ENCODE results near the gene STT3B.

STT3B gene

GRCh38 chr3:31614162-31614921, 81.6 kb downstream of the STT3B start:
- TF ChIP-seq, protein P1, sequence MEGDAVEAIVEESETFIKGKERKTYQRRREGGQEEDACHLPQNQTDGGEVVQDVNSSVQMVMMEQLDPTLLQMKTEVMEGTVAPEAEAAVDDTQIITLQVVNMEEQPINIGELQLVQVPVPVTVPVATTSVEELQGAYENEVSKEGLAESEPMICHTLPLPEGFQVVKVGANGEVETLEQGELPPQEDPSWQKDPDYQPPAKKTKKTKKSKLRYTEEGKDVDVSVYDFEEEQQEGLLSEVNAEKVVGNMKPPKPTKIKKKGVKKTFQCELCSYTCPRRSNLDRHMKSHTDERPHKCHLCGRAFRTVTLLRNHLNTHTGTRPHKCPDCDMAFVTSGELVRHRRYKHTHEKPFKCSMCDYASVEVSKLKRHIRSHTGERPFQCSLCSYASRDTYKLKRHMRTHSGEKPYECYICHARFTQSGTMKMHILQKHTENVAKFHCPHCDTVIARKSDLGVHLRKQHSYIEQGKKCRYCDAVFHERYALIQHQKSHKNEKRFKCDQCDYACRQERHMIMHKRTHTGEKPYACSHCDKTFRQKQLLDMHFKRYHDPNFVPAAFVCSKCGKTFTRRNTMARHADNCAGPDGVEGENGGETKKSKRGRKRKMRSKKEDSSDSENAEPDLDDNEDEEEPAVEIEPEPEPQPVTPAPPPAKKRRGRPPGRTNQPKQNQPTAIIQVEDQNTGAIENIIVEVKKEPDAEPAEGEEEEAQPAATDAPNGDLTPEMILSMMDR (IDR thresholded peaks at IDR 0.05; ENCODE audit: low read depth, low read length), result no peak
- H3K4me3 ChIP-seq (ENCODE audit: low read depth, low read length), result no peak overlapping the region

DNA sequence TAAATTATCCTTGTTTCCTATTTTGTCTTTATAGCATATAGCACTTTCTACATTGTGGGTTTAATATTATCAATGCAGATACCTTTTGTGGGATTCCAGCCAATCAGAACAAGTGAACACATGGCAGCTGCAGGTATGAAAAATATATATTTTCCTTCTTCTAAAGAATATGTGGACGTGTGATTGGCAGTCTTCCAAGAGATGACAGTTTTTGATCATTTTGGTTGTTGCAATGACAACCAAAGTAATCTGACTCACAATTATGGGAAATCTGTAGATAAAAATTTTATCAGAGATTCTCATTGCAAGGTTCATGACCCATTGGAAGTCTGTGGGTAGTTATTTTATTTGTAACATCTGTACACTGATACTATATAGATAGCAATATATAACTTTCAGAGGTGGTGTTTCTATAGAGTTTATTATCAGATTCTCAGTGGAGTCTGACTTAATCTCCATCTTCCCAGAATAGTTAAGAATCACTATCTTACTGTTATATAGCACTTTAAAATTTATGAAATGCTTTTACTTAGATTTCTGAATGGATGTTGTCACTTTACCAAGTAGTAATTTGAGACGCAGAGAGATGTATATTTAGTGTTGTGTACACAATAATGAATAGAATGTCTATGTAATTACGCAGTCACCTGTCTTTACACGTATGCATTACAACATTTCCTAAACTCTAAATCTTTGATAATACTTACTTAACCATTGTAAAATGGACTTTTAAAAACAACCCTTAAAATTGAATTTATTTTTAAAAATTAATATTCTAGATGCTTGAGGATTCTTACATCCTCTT, 82.5 kb downstream of the STT3B start:
- no peak overlapping the region for H3K4me3 ChIP-seq (ENCODE audit: low read depth, low read length)
- TF ChIP-seq, protein P1 (IDR thresholded peaks at IDR 0.05; ENCODE audit: low read depth, low read length), result no peak

DNA sequence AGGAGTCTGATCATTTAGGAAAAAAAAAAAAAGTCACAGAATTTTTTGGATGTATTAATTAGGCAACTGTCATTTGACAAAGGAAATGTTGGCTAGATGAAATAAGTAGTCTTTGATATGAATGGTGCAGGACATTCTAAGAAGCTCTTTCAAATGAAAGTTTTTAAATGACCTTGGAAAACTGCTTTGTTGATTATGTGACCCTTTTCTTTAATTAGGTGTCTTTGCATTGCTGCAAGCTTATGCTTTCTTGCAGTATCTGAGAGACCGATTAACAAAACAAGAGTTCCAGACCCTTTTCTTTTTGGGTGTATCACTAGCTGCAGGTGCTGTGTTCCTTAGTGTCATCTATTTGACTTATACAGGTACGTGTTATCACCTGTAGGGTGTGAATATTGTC, 84.0 kb downstream of the STT3B start:
- TF ChIP-seq, protein P1 (IDR thresholded peaks at IDR 0.05; ENCODE audit: low read depth, low read length), result no peak

GRCh38 chr3:31620656-31621055, 87.9 kb downstream of the STT3B start:
- TF ChIP-seq, protein P1 (IDR thresholded peaks at IDR 0.05; ENCODE audit: low read depth, low read length), result no peak

More for the DNA sequence above, 84.0 kb downstream of the STT3B start:
- H3K4me3 ChIP-seq (ENCODE audit: low read depth, low read length), result no peak overlapping the region

DNA sequence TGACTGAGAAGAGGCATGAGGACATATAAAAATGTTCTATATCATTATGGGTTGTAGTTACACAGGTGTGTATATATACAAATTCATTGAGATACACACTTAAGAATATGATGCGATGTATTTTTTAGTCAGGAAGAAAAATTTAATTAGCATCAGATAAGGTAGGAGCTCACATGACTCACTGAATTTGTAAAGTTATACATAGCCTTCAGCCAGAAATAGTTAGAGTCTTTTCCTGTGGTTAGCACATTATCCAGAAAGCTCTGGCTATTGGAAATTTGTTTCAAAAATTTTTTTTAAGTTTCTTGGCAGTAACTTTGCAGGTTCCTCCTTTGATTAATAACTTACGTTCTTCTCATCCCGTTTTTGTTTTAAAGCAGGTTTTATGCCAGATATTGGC, 88.6 kb downstream of the STT3B start:
- H3K4me3 ChIP-seq (ENCODE audit: low read depth, low read length), result no peak overlapping the region
- TF ChIP-seq, protein P1 (IDR thresholded peaks at IDR 0.05; ENCODE audit: low read depth, low read length), result no peak

More at GRCh38 chr3:31620656-31621055, 87.9 kb downstream of the STT3B start:
- H3K4me3 ChIP-seq (ENCODE audit: low read depth, low read length), result no peak overlapping the region

DNA sequence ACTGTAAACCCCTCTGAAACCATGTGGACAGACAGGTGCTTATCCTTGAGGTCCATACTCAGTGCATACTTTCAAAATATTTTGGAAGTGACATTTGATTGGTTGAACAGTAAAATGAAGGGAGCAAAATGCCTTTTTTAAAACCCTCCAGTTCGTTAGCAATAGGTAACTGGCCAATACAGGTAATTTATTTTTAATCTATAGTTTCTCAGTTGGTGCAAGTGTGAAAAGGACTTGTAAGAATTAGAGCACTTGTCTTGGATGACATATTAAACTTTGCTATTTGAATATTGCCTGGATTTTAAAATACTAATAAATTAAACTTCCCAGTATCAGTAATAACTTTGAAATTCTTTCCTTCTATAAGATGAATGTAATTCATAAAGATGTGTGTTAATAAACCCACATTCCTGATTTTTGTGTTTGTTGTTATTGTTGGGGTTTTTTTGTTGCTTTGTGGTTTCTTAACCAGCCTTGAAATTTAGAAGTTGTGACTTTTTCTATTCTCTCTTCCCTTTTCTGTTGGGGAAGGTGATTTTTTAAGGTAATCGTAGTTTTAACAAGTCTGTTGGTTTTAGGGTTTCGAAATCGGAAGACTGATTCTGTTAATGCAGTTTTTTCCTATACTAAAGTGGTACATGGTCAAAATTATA, 90.0 kb downstream of the STT3B start:
- TF ChIP-seq, protein P1 (IDR thresholded peaks at IDR 0.05; ENCODE audit: low read depth, low read length), result no peak
- no peak overlapping the region for H3K4me3 ChIP-seq (ENCODE audit: low read depth, low read length)
